NCI-H146 (cell line): ENCODE data around the gene RABGGTA.
"Not testable (repeated sequence)": the region's sequence is repeated elsewhere in the genome, so short reads cannot be mapped to it uniquely, and the experiment has no call there.

Source experiments
- DNase-seq: peaks from one replicate; lab custom pipeline; 2025; lab: John Stamatoyannopoulos, UW

Gene RABGGTA

DNA sequence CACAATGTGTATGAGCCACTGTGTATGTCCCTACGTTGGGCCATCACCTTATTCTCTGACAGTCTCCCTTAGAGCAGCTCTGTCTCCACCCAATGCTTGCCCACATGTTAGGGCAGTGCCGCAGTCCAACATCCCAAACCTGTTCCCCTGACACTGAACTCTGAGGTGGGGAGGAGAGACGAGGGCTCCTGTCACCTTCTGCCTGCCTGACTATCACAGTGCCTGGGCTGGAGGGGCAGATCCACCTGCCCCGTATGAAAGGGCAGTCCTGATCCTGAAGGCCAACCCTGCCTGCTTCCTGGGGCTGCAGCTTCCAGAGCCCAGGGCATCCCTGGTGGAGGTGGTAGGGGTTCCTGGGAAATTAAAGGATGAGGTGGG lies 10.6 kb downstream of the RABGGTA start:
- no peak for DNase-seq

GRCh38 chr14:24260026-24260779 lies 11.2 kb downstream of the RABGGTA start:
- DNase-seq: no peak

- no peak for DNase-seq
Observed at GRCh38 chr14:24259282-24260025, 11.9 kb downstream of the RABGGTA start.

DNA sequence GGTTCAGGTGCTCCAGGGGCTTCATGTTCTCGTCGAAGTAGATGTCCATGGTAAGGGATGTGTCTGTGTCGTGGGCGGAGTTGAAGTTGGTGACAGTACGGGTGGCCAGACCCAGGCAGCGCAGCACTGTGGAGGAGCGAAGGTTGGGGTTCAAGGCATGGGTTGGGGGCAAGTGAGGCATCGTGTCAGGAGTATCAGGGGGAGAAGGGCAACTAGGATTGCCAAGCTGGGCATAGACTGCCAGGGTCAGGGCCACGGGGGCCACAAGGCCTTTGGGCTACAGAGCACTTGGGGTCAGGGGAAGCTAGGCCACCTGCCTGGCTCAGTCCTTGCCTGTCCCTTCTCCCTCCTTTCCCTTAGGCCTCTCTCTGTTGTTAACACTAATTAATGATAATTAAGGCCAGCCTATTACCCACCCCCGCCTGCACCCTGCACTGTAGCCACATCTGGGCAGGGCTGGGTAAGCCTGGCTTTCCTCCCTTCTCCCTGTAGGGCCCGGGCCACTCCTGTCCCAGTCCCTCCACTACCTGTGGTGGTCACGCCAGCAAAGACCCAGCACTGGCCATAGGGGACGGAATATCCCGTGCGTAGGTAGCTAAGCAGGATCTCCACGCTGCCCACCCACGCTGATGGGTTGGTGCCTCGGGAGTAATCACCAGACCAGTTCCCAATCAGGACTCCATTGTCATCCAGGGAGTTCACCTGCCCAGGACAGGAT lies 12.7 kb downstream of the RABGGTA start:
- DNase-seq: no peak

- DNase-seq: no peak
Observed at GRCh38 chr14:24258119-24258518, 13.3 kb downstream of the RABGGTA start.

DNA sequence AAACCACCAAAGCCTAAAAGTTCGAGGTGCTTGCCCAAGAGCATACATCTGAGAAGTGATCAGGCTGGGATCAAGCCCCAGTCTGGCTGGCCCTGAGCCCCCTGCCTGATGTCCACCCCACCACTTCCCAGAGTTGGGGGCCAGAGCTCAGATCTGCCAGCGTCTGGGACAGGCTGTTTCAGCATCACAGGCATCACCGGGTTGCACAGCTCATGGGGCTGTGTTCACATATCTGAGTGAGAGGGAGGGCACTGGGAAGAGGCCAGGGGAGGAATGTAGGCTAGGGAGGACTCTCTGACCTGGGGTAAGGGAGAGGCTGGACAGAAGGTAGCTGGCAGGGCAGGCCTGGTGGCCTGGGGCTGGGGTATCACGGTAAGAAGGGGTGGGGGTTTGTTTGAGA lies 14.4 kb downstream of the RABGGTA start:
- DNase-seq: no peak

DNA sequence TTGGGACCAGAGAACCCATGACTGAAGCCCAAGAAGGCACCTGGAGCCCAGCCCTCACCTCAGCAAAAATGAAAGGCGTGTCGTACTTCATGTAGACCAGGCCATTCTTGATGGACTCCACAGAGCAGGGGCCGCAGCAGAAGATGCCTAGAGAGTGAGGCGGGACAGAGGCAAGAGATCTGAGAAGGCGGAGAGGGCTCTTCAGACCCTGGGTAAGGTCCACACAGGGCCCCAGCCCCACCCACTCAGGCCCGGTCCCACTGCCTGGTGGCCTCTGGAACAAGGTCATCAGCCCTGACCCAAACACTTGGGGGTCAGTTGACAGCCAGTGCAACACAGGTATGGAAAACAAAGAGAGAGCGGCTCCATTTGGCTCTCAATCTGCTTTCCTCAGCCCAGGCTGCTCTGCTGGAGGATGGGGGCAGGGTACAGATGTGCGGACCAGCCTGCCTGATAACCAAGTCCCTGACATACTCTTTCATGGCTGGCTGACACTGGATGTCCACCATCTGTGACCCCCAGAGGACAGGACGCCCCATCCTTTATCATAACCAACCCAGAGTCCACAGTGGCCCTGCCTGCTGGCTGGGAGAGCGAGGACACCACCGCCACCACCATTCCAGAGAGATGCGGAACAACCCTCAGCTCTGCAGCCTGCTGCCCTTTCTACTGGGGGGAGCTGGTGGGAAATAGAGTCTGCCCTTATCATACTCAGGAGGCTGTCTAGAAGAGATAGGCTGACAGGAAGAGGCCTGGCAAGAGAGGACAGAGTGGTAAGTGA lies 15.3 kb downstream of the RABGGTA start:
- DNase-seq: no peak

DNA sequence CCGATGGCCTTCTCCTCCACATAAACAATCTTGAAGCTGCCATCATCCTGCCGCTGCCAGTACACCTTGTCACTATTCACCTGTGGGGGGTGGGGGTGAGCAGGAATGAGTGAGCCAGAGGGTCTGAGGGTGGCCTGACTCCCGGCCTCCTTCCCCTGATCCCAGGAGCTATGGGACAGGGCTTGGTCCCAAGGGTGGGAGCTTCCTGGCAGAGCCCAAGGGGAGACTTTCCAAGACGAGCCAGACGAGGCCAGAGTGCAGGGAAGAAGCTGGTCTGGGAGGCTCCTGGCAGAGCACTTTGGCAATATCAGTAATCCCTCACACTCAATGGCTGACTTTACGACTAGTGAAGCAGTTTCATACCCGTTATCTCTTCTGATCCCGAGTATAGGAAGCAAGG lies 16.0 kb downstream of the RABGGTA start:
- no peak for DNase-seq

- DNase-seq: no peak
Observed at GRCh38 chr14:24254630-24255392, 16.6 kb downstream of the RABGGTA start.

- DNase-seq: no peak
Observed at GRCh38 chr14:24253936-24254335, 17.5 kb downstream of the RABGGTA start.

DNA sequence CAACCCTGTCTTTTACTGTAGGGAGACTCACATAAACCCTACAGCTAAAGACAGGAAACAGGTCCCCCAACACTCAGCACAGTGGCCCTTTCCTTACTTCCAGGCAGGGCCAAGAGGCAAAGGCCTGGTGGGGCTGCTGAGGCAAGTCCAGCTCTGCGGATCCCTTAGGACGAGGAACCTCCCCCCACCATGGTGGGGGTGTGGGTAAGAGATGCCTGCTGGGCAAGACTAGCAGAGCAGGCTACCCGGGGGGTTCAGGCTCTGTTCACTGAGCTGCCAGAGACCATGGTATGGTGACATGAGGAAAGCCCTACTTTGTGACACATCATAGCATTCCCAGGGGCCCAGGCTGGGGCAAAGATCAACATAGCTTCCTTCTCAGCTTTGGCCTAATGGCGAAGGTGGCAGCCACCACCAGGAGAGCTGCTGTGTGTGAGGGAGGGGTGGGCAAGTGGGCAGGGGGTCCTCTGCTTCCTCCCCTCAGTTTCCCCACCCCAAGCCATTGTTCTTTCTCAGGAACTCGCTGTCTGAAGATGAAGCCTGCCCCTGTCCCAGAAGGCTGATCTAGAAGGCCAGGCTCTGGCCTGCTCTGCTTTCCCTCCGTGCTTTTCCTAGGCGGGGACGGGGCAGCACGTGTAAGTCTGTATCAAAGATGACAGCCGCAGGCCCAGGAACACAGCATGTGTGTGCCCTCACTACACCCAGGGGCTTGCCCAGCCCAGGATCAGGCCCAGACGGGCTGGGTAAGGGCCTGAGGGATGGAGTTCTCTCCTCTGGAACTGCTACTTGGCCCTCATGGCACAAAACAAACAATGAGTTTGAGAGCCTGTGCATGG lies 18.9 kb downstream of the RABGGTA start:
- no peak for DNase-seq

- DNase-seq: no peak
Observed at GRCh38 chr14:24251880-24252288, 19.5 kb downstream of the RABGGTA start.

DNA sequence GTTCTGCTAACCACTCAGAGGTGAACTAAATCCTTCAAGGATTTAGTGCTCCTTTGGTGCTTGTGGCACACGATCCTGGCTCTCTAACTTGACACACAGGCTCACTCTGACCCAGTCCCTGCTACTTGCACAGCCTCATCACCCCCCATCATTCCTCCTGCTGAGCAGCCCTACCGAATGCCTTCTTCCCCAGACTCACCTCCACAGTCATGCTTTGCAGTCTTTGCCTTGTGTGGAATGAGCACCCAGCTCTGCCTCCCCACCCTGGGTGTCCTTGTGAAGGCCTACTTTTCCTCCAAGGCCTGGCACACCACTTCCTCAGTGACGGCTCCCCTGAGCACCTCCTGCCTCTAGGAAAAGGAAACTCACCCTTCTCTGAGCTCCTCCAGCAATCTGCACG lies 21.0 kb downstream of the RABGGTA start:
- DNase-seq: no peak

GRCh38 chr14:24249230-24250021 lies 22.0 kb downstream of the RABGGTA start:
- no peak for DNase-seq

- no peak for DNase-seq
Observed at GRCh38 chr14:24247422-24247821, 24.0 kb downstream of the RABGGTA start.

GRCh38 chr14:24246765-24247212 lies 24.6 kb downstream of the RABGGTA start:
- DNase-seq: no peak

DNA sequence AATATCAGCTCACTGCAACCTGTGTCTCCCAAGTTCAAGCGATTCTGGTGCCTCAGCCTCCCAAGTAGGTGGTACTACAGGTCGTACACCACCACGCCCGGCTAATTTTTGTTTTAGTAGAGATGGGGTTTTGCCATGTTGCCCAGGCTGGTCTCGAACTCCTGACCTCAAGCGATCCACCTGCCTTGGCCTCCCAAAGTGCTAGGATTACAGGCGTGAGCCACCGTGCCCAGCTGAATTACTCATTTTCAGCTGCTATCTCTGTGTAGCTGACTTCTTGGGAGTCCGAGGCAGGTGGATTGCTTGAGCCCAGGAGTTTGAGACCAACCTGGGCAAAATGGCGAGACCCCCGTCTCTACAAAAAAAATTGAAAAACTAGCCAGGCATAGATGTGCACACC lies 26.0 kb downstream of the RABGGTA start:
- not testable (repeated sequence) for DNase-seq

DNA sequence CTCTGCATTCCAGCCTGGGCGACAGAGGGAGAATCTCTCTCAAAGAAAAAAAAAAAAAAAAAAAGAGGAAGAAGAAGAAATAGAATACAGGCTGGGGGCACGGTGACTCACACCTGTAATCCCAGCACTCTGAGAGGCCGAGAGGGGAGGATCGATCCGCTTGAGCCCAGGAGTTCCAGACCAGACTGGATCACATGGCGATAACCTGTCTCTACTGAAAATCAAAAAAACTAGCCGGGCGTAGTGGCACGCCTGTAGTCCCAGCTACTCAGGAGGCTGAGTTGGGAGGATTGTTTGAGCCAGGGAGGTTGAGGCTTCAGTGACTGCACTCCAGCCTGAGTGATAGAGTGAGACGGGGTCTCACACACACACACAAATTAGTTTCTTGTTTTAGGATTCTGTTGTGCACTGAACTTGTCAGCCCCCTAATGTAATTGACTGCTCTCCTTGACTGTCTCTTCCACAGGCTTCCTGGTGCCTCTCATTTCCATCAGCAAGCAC lies 28.0 kb downstream of the RABGGTA start:
- peak; percentile 49 for DNase-seq

DNA sequence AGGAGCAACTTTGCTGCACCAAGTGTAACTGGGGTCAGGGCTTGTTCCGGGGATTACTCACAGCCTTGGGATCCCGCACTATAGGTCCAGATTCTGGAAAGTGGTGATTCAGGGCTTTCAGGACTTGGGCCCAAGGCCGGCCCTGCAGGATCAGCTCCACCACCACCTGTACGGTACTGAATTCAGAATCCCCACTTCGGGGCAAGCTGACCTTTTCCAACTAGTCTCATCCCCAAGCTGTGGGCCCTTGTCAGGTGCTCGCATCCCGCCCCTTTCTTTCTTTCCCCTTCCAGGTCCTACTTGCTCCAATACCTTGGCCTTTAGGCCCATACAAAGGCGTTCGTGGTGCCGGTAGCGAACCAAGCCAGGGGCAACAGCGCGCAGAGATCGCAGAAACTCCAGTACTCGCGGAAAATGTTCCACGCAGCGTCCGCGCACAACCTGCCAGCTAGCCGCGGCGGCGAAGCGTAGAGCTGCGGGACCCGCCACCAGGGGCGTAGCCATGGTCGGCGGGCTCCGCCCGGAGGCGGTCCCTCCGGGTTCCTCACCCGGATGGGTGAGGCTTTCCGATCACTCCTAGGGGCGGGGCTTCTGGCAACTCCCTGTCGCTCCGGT lies 29.5 kb downstream of the RABGGTA start:
- peak; percentile 93 for DNase-seq
